Keratinocyte (primary cell): Measurements from ENCODE around the gene C11orf42.

Experiments
- EZH2 ChIP-seq: IDR thresholded peaks from one replicate; pipeline ENCODE4 v1.6.1; 2012; ENCODE audit warnings: inconsistent platforms, mild to moderate bottlenecking, low read length, moderate library complexity
- TF ChIP-seq, protein P1 (sequence below), 3 experiments: IDR thresholded peaks in 1 of 3; conservative IDR thresholded peaks in 1 of 3; optimal IDR thresholded peaks in 1 of 3; 2 replicates in 2 of 3; 3 replicates in 1 of 3; pipeline versions ENCODE3 to v1.5.1; 2011; ENCODE audit warnings: low read length in 3 of 3, mild to moderate bottlenecking in 3 of 3, moderate library complexity in 2 of 3, control low read depth in 1 of 3, inconsistent platforms in 1 of 3; ENCODE audit not compliant: insufficient read depth in 2 of 3; ENCODE audit errors: extremely low read depth in 1 of 3

DNA sequence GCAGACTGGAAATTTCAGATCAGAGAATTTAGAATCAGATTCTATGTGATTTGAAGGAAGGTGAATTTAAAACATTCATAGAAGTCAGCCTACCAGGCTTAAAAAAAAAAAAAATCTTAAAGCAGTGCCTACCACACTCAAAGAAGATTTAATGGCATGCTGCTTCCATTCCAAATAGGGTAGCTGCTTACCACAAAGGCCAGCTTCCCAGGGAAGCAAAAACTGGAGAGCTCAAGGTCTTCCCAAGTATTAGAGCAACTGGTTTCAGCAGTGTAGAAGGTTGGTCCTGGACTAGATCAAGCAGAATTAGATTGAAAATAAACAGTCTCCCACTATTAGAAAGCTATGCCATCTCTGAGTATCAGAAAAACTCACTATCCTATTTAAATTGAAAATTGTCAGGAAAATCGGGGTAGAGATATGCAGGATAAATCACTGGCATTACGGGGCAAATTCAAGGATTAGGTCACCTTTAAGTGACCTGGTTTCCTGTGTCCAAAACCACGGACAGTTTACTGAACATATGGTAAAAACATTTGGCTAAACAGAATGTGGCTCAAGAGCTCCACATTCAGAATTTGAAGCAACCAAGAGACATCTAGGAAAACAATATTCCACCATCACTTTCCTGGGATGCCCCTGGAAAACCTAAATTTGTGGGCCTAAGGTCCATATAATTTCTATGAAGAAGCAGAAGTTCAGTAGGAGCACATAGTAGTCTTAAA, 1.3 kb downstream of the C11orf42 start:
- TF ChIP-seq, protein P1, sequence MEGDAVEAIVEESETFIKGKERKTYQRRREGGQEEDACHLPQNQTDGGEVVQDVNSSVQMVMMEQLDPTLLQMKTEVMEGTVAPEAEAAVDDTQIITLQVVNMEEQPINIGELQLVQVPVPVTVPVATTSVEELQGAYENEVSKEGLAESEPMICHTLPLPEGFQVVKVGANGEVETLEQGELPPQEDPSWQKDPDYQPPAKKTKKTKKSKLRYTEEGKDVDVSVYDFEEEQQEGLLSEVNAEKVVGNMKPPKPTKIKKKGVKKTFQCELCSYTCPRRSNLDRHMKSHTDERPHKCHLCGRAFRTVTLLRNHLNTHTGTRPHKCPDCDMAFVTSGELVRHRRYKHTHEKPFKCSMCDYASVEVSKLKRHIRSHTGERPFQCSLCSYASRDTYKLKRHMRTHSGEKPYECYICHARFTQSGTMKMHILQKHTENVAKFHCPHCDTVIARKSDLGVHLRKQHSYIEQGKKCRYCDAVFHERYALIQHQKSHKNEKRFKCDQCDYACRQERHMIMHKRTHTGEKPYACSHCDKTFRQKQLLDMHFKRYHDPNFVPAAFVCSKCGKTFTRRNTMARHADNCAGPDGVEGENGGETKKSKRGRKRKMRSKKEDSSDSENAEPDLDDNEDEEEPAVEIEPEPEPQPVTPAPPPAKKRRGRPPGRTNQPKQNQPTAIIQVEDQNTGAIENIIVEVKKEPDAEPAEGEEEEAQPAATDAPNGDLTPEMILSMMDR (optimal IDR thresholded peaks at IDR 0.05 in 1 of 3, IDR thresholded peaks at IDR 0.05 in 1 of 3, conservative IDR thresholded peaks at IDR 0.05 in 1 of 3; ENCODE audit: extremely low read depth in 1 of 3, insufficient read depth in 2 of 3, low read length in 3 of 3), result no peak
- TF ChIP-seq EZH2, result no peak
